A549 (cell line): Measurements from ENCODE around the gene ITGA7. TPM values are rescaled to one million over a fixed set of nuclear protein-coding genes. Genes with fewer than 3 reads are reported as not detected.

ENCODE experiments used
- ATAC-seq, 2 experiments: fragments of 200-7000 bp in 1 of 2; fragments of >200 bp in 1 of 2; cut with Nextera tagmentation in 1 of 2; cut with Tn5 transposase in 1 of 2; 3 replicates each; pipeline versions ENCODE4 v1.8.0 to v1.9.1; 2018 to 2020; ENCODE audit warnings: mild to moderate bottlenecking in 1 of 2, moderate library complexity in 1 of 2
- CTCF ChIA-PET: fragments of 300-600 bp; sonication (Branson Sonifier 250); formaldehyde crosslinking; extraction: SDS; loops from one replicate; lab custom pipeline; 2021; ENCODE audit warnings: antibody characterized with exemption, inconsistent platforms; lab: Yijun Ruan, JAX
- POLR2A ChIA-PET: fragments of 350-600 bp; formaldehyde crosslinking; extraction: SDS; loops from one replicate; lab custom pipeline; 2021; ENCODE audit warnings: antibody characterized with exemption, inconsistent platforms; lab: Yijun Ruan, JAX
- DNase-seq, 2 experiments: peaks; one replicate each; pipeline versions ENCODE4 v3.0.0 to v3.0.0-alpha.2; 2011 to 2016; ENCODE audit warnings: low read depth in 1 of 2, low spot score in 1 of 2
- FAIRE-seq: peaks from 2 replicates; lab custom pipeline; 2011; peaks lifted over from hg19 to GRCh38; lab: Jason Lieb, UNC
- H3K27ac ChIP-seq, 2 experiments: fragments of >200 bp; sonication (Bioruptor Twin); formaldehyde crosslinking; 3 replicates each; pipeline ENCODE4 v1.5.1; 2016 to 2017
- H3K4me1 ChIP-seq: fragments of >200 bp; sonication (Bioruptor Twin); formaldehyde crosslinking; 3 replicates; pipeline ENCODE4 v1.6.1; 2016
- H3K4me2 ChIP-seq: fragments of >200 bp; sonication (Bioruptor Twin); formaldehyde crosslinking; 3 replicates; pipeline ENCODE4 v1.6.1; 2016
- H3K4me3 ChIP-seq: fragments of >200 bp; sonication (Bioruptor Twin); formaldehyde crosslinking; 3 replicates; pipeline ENCODE4 v1.5.1; 2016
- H3K9me3 ChIP-seq: fragments of >200 bp; sonication (Bioruptor Twin); formaldehyde crosslinking; 3 replicates; pipeline ENCODE4 v1.6.1; 2016
- CBX8 ChIP-seq: fragments of 200-600 bp; sonication (generic); IDR thresholded peaks from 2 replicates; pipeline ENCODE4 v1.6.1; 2016
- CEBPB ChIP-seq, 2 experiments: fragments of >200 bp in 1 of 2; sonication (Bioruptor Twin) in 1 of 2; formaldehyde crosslinking in 1 of 2; IDR thresholded peaks; 2 replicates each; pipeline ENCODE4 v1.6.1; 2012 to 2016
- CTCF ChIP-seq: fragments of >200 bp; sonication (Bioruptor Twin); formaldehyde crosslinking; IDR thresholded peaks from 3 replicates; pipeline ENCODE4 v1.5.1; 2016
- E2F6 ChIP-seq: IDR thresholded peaks from 2 replicates; pipeline ENCODE4 v1.6.1; 2012; ENCODE audit warnings: low read depth, borderline replicate concordance
- EP300 ChIP-seq, 2 experiments: fragments of >200 bp; sonication (Bioruptor Twin); formaldehyde crosslinking; IDR thresholded peaks; 2 replicates in 1 of 2; 3 replicates in 1 of 2; pipeline ENCODE4 v1.6.1; 2016 to 2017
- FOSB ChIP-seq: fragments of 250-450 bp; sonication (Bioruptor Pico); IDR thresholded peaks from 2 replicates; pipeline ENCODE4 v1.5.0; 2020; ENCODE audit warnings: mild to moderate bottlenecking, moderate library complexity
- GATA3 ChIP-seq: IDR thresholded peaks from 2 replicates; pipeline ENCODE4 v1.6.1; 2012; ENCODE audit warnings: borderline replicate concordance
- HOXA7 ChIP-seq: fragments of 250-450 bp; sonication (Bioruptor Pico); IDR thresholded peaks from 2 replicates; pipeline ENCODE4 v1.5.0; 2020; ENCODE audit warnings: mild to moderate bottlenecking, moderate library complexity
- HOXB13 ChIP-seq: fragments of 250-450 bp; sonication (Bioruptor Pico); IDR thresholded peaks from 2 replicates; pipeline ENCODE4 v1.5.0; 2020; ENCODE audit warnings: low read depth, mild to moderate bottlenecking, moderate library complexity
- KDM1A ChIP-seq: fragments of 200-600 bp; sonication (generic); IDR thresholded peaks from 2 replicates; pipeline ENCODE4 v1.6.1; 2016; ENCODE audit warnings: low read depth, mild to moderate bottlenecking
- MYC ChIP-seq: IDR thresholded peaks from 2 replicates; pipeline ENCODE4 v1.6.1; 2012; ENCODE audit warnings: mild to moderate bottlenecking, inconsistent platforms, low read length, improper control_type of control experiment, borderline replicate concordance
- NPAS2 ChIP-seq: fragments of 250-450 bp; sonication (Bioruptor Pico); IDR thresholded peaks from 2 replicates; pipeline ENCODE4 v1.8.0; 2022; ENCODE audit warnings: mild to moderate bottlenecking, moderate library complexity, borderline replicate concordance
- NR3C1 ChIP-seq: fragments of >200 bp; sonication (Bioruptor Twin); formaldehyde crosslinking; IDR thresholded peaks from 3 replicates; pipeline ENCODE4 v1.6.1; 2017
- PBX3 ChIP-seq: IDR thresholded peaks from 2 replicates; pipeline ENCODE4 v1.6.1; 2012
- PHF8 ChIP-seq: fragments of 200-600 bp; sonication (generic); IDR thresholded peaks from 2 replicates; pipeline ENCODE4 v1.6.1; 2016; ENCODE audit warnings: low read depth, mild to moderate bottlenecking, antibody characterized with exemption, moderate library complexity, borderline replicate concordance
- POLR2AphosphoS2 ChIP-seq: conservative IDR thresholded peaks from 2 replicates; pipeline ENCODE4 v1.6.1; 2012; ENCODE audit warnings: low read length, improper control_type of control experiment, inconsistent platforms
- RARB ChIP-seq: fragments of 250-450 bp; sonication (Bioruptor Pico); IDR thresholded peaks from 2 replicates; pipeline ENCODE4 v1.8.0; 2021; ENCODE audit warnings: mild to moderate bottlenecking, moderate library complexity
- RCOR1 ChIP-seq: fragments of 150-350 bp; IDR thresholded peaks from 2 replicates; pipeline ENCODE4 v1.6.1; 2014; ENCODE audit warnings: antibody characterized with exemption, low read length, low read depth
- ZC3H11A ChIP-seq: fragments of 450-650 bp; IDR thresholded peaks from 2 replicates; pipeline ENCODE4 v1.6.1; 2014; ENCODE audit warnings: antibody characterized with exemption, mild to moderate bottlenecking
- ZFP36 ChIP-seq: fragments of 450-650 bp; IDR thresholded peaks from 2 replicates; pipeline ENCODE4 v1.6.1; 2014; ENCODE audit warnings: borderline replicate concordance; ENCODE audit not compliant: partially characterized antibody
- ZSCAN20 ChIP-seq: fragments of 250-450 bp; sonication (Bioruptor Pico); IDR thresholded peaks from 2 replicates; pipeline ENCODE4 v1.8.0; 2022; ENCODE audit warnings: mild to moderate bottlenecking, moderate library complexity
- WGBS: methylation state at CpG from one replicate; pipeline ENCODE4 v1.1.6; 2017; ENCODE audit errors: missing lambda C conversion rate; 5-methylcytosine and 5-hydroxymethylcytosine counted together
- polyA plus RNA-seq, 4 experiments: library from polyadenylated mRNA; depleted of rRNA in 3 of 4; stranded (reverse); fragments of >200 nt; fragmentation: RNase III in 1 of 4; extraction: RNeasy Plus Mini Kit Qiagen cat#74134 plus additional on column Dnase treatment in 1 of 4; gene quantifications; 2 replicates in 3 of 4; 3 replicates in 1 of 4; pipeline ENCODE4 v1.2.3, GENCODE V29; 2011 to 2017

ITGA7 gene
- polyA plus RNA-seq, 2 of the 4 experiments (the other 2 are of a cell fraction) = 1.4 to 1.9 TPM

- Histone ChIP-seq H3K27ac (no peak overlapping the region), H3K4me2 (peak overlapping the region; percentile 99), H3K4me3 (peak overlapping the region; percentile 86; the same call in 2 of the 3 replicates), H3K9me3 (no peaks in the 10 kb centered on the region), H3K4me1 (peaks cover 20% of the 10 kb centered on the region; the same call in 2 of the 3 replicates)
- TF ChIP-seq RCOR1 = no peak
- no peak for TF ChIP-seq MYC
- no peak for TF ChIP-seq PBX3
- no peak for TF ChIP-seq PHF8
- no peak for TF ChIP-seq FOSB
- TF ChIP-seq KDM1A = no peak
- TF ChIP-seq CTCF = no peak
- TF ChIP-seq EP300 (IDR thresholded peaks at IDR 0.05) = no peak
- no peak for TF ChIP-seq NR3C1
- TF ChIP-seq RARB (CRISPR knock-in tag) = no peak
- TF ChIP-seq GATA3 = no peak
- TF ChIP-seq POLR2AphosphoS2 = no peak
- no peak for TF ChIP-seq ZSCAN20 (CRISPR knock-in tag)
- TF ChIP-seq E2F6 = no peak
- TF ChIP-seq HOXA7 = no peak
- TF ChIP-seq NPAS2 = no peak
- no peak for TF ChIP-seq HOXB13 (CRISPR knock-in tag)
- no peak for TF ChIP-seq ZFP36
- ChIA-PET POLR2A (no interaction called here), CTCF (no interaction called here)
- 25% methylated on average over 3 of the region's 3 CpGs for WGBS
- FAIRE-seq (no peak), DNase-seq (no peak), ATAC-seq (0 out of 6 replicates have a peak, but pooled peaks of 1 of the 2 experiments have one; percentile 3)
These were observed 1.1 kb upstream of the ITGA7 start for GRCh38 chr12:55708695-55709233.

GRCh38 chr12:55707219-55707671 is 459 bp downstream of the ITGA7 start:
- 34% methylated on average over 20 of the region's 22 CpGs for WGBS
- ATAC-seq (peak in 1 of 2 experiments; percentile 10; a peak in 3 of 6 replicates), DNase-seq (no peak), FAIRE-seq (no peak)
- ChIA-PET POLR2A (no interaction called here), CTCF (interaction anchor here (0.8 to 3.1 kb wide), 5 partner anchors 9 to 26 kb away, joined by 3 to 20 read pairs (median 6); partner anchors contain the start of genes BLOC1S1 and RDH5)
- peak overlapping the region; percentile 99 for H3K4me2 ChIP-seq
- peak overlapping the region in 1 of 2 experiments; percentile 79; a peak in 4 of 6 replicates for H3K27ac ChIP-seq
- H3K4me3 ChIP-seq = peak overlapping the region; percentile 86
- no peaks in the 10 kb centered on the region for H3K9me3 ChIP-seq
- peaks cover 16% of the 10 kb centered on the region; the same call in 2 of the 3 replicates for H3K4me1 ChIP-seq
- TF ChIP-seq ZC3H11A (no peak), CBX8 (no peak), CEBPB (IDR thresholded peaks at IDR 0.05) (peak in 1 of 2 experiments; percentile 70; a peak in 2 of 4 replicates)
